H9 (cell line): Measurements from ENCODE around the gene LPGAT1. TPM values are rescaled to one million over a fixed set of nuclear protein-coding genes. Genes with fewer than 3 reads are reported as not detected.

Experiments used
- DNase-seq: peaks from one replicate; pipeline ENCODE4 v3.0.0-alpha.2; 2017
- H2AFZ ChIP-seq: one replicate; pipeline ENCODE4 v1.6.1; 2013; ENCODE audit warnings: mild to moderate bottlenecking, low read length, control low read depth, moderate library complexity
- H2AK5ac ChIP-seq: 2 replicates; pipeline ENCODE4 v1.6.1; 2013; ENCODE audit warnings: low read length, control low read depth, mixed read lengths; ENCODE audit not compliant: insufficient read length
- H2BK120ac ChIP-seq: one replicate; pipeline ENCODE4 v1.6.1; 2013; ENCODE audit warnings: low read depth, mild to moderate bottlenecking, low read length, control low read depth, inconsistent platforms; ENCODE audit not compliant: poor library complexity, severe bottlenecking
- H2BK12ac ChIP-seq: 2 replicates; pipeline ENCODE4 v1.6.1; 2013; ENCODE audit warnings: low read length, control low read depth, mixed read lengths, low read depth; ENCODE audit not compliant: insufficient read length
- H2BK15ac ChIP-seq: 2 replicates; pipeline ENCODE4 v1.6.1; 2013; ENCODE audit warnings: low read depth, low read length, control low read depth
- H2BK20ac ChIP-seq: one replicate; pipeline ENCODE4 v1.6.1; 2013; ENCODE audit warnings: low read depth, mild to moderate bottlenecking, low read length, control low read depth, inconsistent platforms; ENCODE audit not compliant: poor library complexity, severe bottlenecking
- H2BK5ac ChIP-seq: 2 replicates; pipeline ENCODE4 v1.6.1; 2013; ENCODE audit warnings: low read length, control low read depth, mixed read lengths; ENCODE audit not compliant: insufficient read length
- H3K14ac ChIP-seq: 2 replicates; pipeline ENCODE4 v1.6.1; 2013; ENCODE audit warnings: low read length, control low read depth; ENCODE audit not compliant: insufficient read depth
- H3K18ac ChIP-seq: 2 replicates; pipeline ENCODE4 v1.6.1; 2013; ENCODE audit warnings: low read depth, mild to moderate bottlenecking, mixed read lengths, low read length, control low read depth; ENCODE audit not compliant: insufficient read length
- H3K23ac ChIP-seq: 2 replicates; pipeline ENCODE4 v1.6.1; 2013; ENCODE audit warnings: low read length, control low read depth, mixed read lengths, low read depth; ENCODE audit not compliant: insufficient read length
- H3K23me2 ChIP-seq: 2 replicates; pipeline ENCODE4 v1.6.1; 2013; ENCODE audit warnings: low read depth, mild to moderate bottlenecking, mixed read lengths, low read length, control low read depth; ENCODE audit not compliant: insufficient read length, poor library complexity, severe bottlenecking
- H3K27ac ChIP-seq: 2 replicates; pipeline ENCODE4 v1.5.1; 2013; ENCODE audit warnings: low read length, control low read depth, mixed read lengths, low read depth; ENCODE audit not compliant: insufficient read length
- H3K27me3 ChIP-seq: 2 replicates; pipeline ENCODE4 v1.6.1; 2013; ENCODE audit warnings: low read length, control low read depth, inconsistent platforms; ENCODE audit not compliant: insufficient read depth
- H3K4ac ChIP-seq: 2 replicates; pipeline ENCODE4 v1.6.1; 2013; ENCODE audit warnings: low read depth, mild to moderate bottlenecking, control low read depth, inconsistent platforms, low read length, moderate library complexity
- H3K4me1 ChIP-seq: 2 replicates; pipeline ENCODE4 v1.6.1; 2013; ENCODE audit warnings: low read length, control low read depth, inconsistent platforms; ENCODE audit not compliant: insufficient read depth
- H3K4me2 ChIP-seq: 2 replicates; pipeline ENCODE4 v1.6.1; 2013; ENCODE audit warnings: low read length, control low read depth, mixed read lengths; ENCODE audit not compliant: insufficient read length, insufficient read depth
- H3K56ac ChIP-seq: 2 replicates; pipeline ENCODE4 v1.6.1; 2013; ENCODE audit warnings: low read depth, mild to moderate bottlenecking, mixed read lengths, low read length, control low read depth; ENCODE audit not compliant: insufficient read length
- H3K79me1 ChIP-seq: 2 replicates; pipeline ENCODE4 v1.6.1; 2013; ENCODE audit warnings: low read depth, mild to moderate bottlenecking, moderate library complexity, low read length, control low read depth, inconsistent platforms; ENCODE audit not compliant: insufficient read depth, poor library complexity, severe bottlenecking
- H3K79me2 ChIP-seq: 2 replicates; pipeline ENCODE4 v1.6.1; 2013; ENCODE audit warnings: low read length, control low read depth, inconsistent platforms; ENCODE audit not compliant: insufficient read depth
- H3K9ac ChIP-seq: 2 replicates; pipeline ENCODE4 v1.6.1; 2013; ENCODE audit warnings: low read length, control low read depth, mixed read lengths; ENCODE audit not compliant: insufficient read length; ENCODE audit errors: extremely low read depth
- H3K9me3 ChIP-seq: one replicate; pipeline ENCODE4 v1.6.1; 2013; ENCODE audit warnings: low read depth, low read length, inconsistent platforms; ENCODE audit not compliant: control insufficient read depth
- H3T11ph ChIP-seq: one replicate; pipeline ENCODE4 v1.6.1; 2013; ENCODE audit warnings: mild to moderate bottlenecking, low read length, control low read depth, inconsistent platforms
- H4K20me1 ChIP-seq: one replicate; pipeline ENCODE4 v1.6.1; 2013; ENCODE audit not compliant: control insufficient read depth, insufficient read length, insufficient read depth
- H4K5ac ChIP-seq: 2 replicates; pipeline ENCODE4 v1.6.1; 2013; ENCODE audit warnings: low read depth, mild to moderate bottlenecking, mixed read lengths, low read length, control low read depth; ENCODE audit not compliant: insufficient read length
- H4K8ac ChIP-seq: replicated peaks from 2 replicates; pipeline ENCODE4 v1.6.1; 2013; ENCODE audit warnings: low read length, control low read depth, mixed read lengths, low read depth; ENCODE audit not compliant: insufficient read length
- H4K91ac ChIP-seq: 2 replicates; pipeline ENCODE4 v1.6.1; 2013; ENCODE audit warnings: low read depth, mild to moderate bottlenecking, moderate library complexity, mixed read lengths, low read length, control low read depth; ENCODE audit not compliant: insufficient read length
- H3K27ac Mint-ChIP-seq, 3 experiments: 2 replicates in 2 of 3; 3 replicates in 1 of 3; pipeline ENCODE4 v1.8.0; 2020 to 2021; ENCODE audit warnings: mixed read lengths in 3 of 3, mild to moderate bottlenecking in 1 of 3, moderate library complexity in 1 of 3
- H3K27me3 Mint-ChIP-seq: 2 replicates; pipeline ENCODE4 v1.8.0; 2021; ENCODE audit warnings: low read depth, mild to moderate bottlenecking, moderate library complexity, mixed read lengths
- H3K36me3 Mint-ChIP-seq, 3 experiments: 2 replicates in 2 of 3; 3 replicates in 1 of 3; pipeline ENCODE4 v1.8.0; 2020 to 2021; ENCODE audit warnings: low read depth in 3 of 3, mixed read lengths in 3 of 3; ENCODE audit not compliant: insufficient read depth in 1 of 3
- H3K4me1 Mint-ChIP-seq, 2 experiments: 2 replicates each; pipeline ENCODE4 v1.8.0; 2020; ENCODE audit warnings: mixed read lengths in 2 of 2
- H3K4me3 Mint-ChIP-seq, 2 experiments: 2 replicates in 1 of 2; 3 replicates in 1 of 2; pipeline ENCODE4 v1.8.0; 2020 to 2021; ENCODE audit warnings: mild to moderate bottlenecking in 2 of 2, mixed read lengths in 2 of 2, moderate library complexity in 1 of 2
- H3K9me3 Mint-ChIP-seq, 2 experiments: 2 replicates in 1 of 2; 3 replicates in 1 of 2; pipeline ENCODE4 v1.8.0; 2020; ENCODE audit warnings: mild to moderate bottlenecking in 2 of 2, mixed read lengths in 2 of 2, moderate library complexity in 1 of 2
- whole genome bisulfite sequencing: extraction: QIAGEN DNeasy Blood & Tissue Kit; methylation state at CpG from one replicate; pipeline ENCODE4 v1.1.7; 2013; ENCODE audit warnings: missing lambda C conversion rate, low lambda C conversion rate, mixed read lengths; ENCODE audit not compliant: insufficient read length; ENCODE audit errors: extremely low coverage; 5-methylcytosine and 5-hydroxymethylcytosine counted together
- total RNA-seq: library from RNA; stranded (reverse); gene quantifications from 2 replicates; pipeline ENCODE4 v1.2.1, GENCODE V29; 2021
- TF ChIP-seq, protein P1 (sequence below): fragments of 200-600 bp; sonication (generic); conservative IDR thresholded peaks from 3 replicates; pipeline ENCODE4 v1.8.0; 2021; ENCODE audit warnings: antibody characterized with exemption, mild to moderate bottlenecking

LPGAT1 gene
- total RNA-seq, 1 experiment from 2014 or later: 12.2 TPM

DNA sequence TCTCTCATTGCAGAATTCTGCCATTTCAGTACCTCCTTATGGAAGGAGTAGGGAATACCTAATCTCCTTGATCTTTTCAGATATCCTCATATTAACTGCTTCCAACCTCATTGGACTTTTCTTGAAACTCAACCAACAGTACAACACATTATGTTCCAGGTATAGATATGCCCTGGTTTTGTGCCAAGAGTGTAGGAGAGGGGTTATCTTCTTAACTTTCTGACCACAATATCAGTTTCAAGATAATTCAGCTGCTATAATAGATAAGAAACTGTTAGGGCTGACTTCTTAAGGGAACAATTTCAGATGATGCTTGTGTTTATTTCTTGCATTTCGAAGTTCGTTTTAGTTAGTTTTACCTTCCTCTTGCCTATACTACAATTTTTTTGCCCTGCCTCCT, 2.1 kb upstream of the LPGAT1 start:
- Histone ChIP-seq H3K18ac (no peak overlapping the region), H2AK5ac (no peak overlapping the region), H3K56ac (no peak overlapping the region), H3K23me2 (peaks cover 11% of the 10 kb centered on the region), H3K27ac (no peak overlapping the region), H3T11ph (no peak overlapping the region), H2AFZ (no peak overlapping the region), H3K23ac (no peak overlapping the region), H3K9ac (no peak overlapping the region), H4K20me1 (no peaks in the 10 kb centered on the region), H3K27me3 (no peaks in the 10 kb centered on the region; the same call in 1 of the 2 replicates), H3K4me1 (no peaks in the 10 kb centered on the region), H2BK15ac (no peak overlapping the region), H2BK120ac (no peak overlapping the region), H2BK12ac (no peak overlapping the region), H2BK20ac (no peak overlapping the region), H4K8ac (no peak overlapping the region), H3K9me3 (no peaks in the 10 kb centered on the region), H2BK5ac (no peak overlapping the region), H3K4ac (no peak overlapping the region), H4K5ac (no peak overlapping the region), H3K79me2 (no peaks in the 10 kb centered on the region), H4K91ac (no peak overlapping the region), H3K14ac (no peak overlapping the region), H3K79me1 (no peaks in the 10 kb centered on the region), H3K4me2 (no peak overlapping the region)
- Mint-ChIP-seq H3K36me3 (no peaks in the 10 kb centered on the region), H3K4me1 (peaks cover 15 to 17% of the 10 kb centered on the region in 2 experiments), H3K4me3 (no peak overlapping the region), H3K27ac (no peak overlapping the region), H3K9me3 (no peaks in the 10 kb centered on the region), H3K27me3 (peaks cover 20% of the 10 kb centered on the region)
- WGBS: no CpG with 5 or more reads among the region's 2 CpGs
- DNase-seq: no peak
- TF ChIP-seq, protein P1, sequence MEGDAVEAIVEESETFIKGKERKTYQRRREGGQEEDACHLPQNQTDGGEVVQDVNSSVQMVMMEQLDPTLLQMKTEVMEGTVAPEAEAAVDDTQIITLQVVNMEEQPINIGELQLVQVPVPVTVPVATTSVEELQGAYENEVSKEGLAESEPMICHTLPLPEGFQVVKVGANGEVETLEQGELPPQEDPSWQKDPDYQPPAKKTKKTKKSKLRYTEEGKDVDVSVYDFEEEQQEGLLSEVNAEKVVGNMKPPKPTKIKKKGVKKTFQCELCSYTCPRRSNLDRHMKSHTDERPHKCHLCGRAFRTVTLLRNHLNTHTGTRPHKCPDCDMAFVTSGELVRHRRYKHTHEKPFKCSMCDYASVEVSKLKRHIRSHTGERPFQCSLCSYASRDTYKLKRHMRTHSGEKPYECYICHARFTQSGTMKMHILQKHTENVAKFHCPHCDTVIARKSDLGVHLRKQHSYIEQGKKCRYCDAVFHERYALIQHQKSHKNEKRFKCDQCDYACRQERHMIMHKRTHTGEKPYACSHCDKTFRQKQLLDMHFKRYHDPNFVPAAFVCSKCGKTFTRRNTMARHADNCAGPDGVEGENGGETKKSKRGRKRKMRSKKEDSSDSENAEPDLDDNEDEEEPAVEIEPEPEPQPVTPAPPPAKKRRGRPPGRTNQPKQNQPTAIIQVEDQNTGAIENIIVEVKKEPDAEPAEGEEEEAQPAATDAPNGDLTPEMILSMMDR: no peak
